ENCODE results near the gene IL17B.

IL17B gene

DNA sequence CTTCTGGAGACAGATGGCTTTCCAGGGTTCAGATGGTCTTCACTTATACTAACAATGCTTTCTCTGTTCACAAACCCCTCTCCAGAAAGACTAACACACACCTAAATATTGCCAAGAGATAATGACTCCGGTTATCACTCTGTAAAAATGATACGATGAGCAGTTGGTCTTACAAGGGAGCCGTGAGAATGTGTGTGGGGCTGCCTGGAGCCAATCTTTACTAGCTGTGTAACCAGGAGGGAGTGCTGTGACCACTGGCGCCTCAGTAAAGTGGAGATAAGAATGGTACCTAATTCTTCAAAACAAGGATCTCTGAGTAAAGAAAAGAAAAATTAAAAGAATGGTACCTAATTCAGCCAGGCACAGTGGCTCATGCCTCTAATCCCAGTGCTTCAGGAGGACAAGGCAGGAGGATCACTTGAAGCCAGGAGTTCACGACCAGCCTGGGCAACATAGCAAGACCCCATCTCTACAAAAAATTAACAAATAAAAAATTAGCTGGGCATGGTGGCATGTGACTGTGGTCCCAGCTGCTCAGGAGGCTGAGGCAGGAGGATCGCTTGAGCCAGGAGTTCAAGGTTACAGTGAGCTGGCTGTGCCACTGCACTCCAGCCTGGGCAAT, 39.9 kb upstream of the IL17B start:
- no peak for DNase-seq (ENCODE audit: low spot score)
- no peaks in the 10 kb centered on the region for H3K4me1 ChIP-seq (ENCODE audit: insufficient read depth, poor library complexity, severe bottlenecking)
- no peak overlapping the region for H3K27ac ChIP-seq (ENCODE audit: poor library complexity, severe bottlenecking)
- H3K36me3 ChIP-seq (ENCODE audit: low read depth), result no peaks in the 10 kb centered on the region
- H3K27me3 ChIP-seq (ENCODE audit: insufficient read depth, poor library complexity, severe bottlenecking), result no peaks in the 10 kb centered on the region
- TF ChIP-seq, protein P1, sequence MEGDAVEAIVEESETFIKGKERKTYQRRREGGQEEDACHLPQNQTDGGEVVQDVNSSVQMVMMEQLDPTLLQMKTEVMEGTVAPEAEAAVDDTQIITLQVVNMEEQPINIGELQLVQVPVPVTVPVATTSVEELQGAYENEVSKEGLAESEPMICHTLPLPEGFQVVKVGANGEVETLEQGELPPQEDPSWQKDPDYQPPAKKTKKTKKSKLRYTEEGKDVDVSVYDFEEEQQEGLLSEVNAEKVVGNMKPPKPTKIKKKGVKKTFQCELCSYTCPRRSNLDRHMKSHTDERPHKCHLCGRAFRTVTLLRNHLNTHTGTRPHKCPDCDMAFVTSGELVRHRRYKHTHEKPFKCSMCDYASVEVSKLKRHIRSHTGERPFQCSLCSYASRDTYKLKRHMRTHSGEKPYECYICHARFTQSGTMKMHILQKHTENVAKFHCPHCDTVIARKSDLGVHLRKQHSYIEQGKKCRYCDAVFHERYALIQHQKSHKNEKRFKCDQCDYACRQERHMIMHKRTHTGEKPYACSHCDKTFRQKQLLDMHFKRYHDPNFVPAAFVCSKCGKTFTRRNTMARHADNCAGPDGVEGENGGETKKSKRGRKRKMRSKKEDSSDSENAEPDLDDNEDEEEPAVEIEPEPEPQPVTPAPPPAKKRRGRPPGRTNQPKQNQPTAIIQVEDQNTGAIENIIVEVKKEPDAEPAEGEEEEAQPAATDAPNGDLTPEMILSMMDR (IDR thresholded peaks at IDR 0.05; ENCODE audit: poor library complexity, severe bottlenecking), result no peak
- no peak overlapping the region for H3K4me3 ChIP-seq (ENCODE audit: severe bottlenecking)
- ATAC-seq (ENCODE audit: low read depth), result no peak
- H3K9me3 ChIP-seq (ENCODE audit: severe bottlenecking), result no peaks in the 10 kb centered on the region

DNA sequence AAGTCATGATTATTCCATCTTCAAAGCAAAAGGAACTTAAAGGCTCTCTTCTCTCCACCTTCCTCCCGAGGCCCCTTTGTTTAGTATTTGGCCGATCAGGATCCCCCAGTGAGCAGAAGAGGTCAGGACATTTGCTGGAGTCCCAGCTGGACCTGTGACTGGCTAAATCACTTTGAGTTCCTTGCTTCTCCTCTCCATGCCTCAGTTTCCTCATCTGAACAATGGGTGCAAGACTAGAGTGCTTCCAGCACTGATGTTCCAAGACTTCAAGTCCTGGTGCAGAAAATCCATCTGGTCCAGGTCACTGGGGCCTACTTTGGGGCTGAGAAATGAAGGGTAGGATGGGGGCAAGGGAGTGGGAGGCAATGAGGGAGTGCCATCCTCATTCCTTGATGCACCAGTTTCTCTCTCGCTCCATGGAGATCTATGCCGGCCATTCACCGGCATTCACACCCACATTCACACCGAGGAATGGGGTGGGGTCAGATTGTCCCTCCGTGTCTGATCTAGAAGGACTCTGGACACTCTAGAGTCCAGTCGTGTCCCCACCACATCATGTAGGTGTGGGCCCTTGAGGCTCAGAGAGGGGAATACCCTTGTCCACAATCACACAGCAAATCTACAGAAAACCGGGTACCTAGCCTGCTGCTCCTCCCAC, 38.7 kb upstream of the IL17B start:
- Histone ChIP-seq H3K9me3 (ENCODE audit: severe bottlenecking) (no peaks in the 10 kb centered on the region), H3K27ac (ENCODE audit: poor library complexity, severe bottlenecking) (no peak overlapping the region), H3K4me1 (ENCODE audit: insufficient read depth, poor library complexity, severe bottlenecking) (no peaks in the 10 kb centered on the region), H3K4me3 (ENCODE audit: severe bottlenecking) (no peak overlapping the region), H3K27me3 (ENCODE audit: insufficient read depth, poor library complexity, severe bottlenecking) (no peaks in the 10 kb centered on the region), H3K36me3 (ENCODE audit: low read depth) (no peaks in the 10 kb centered on the region)
- DNase-seq (ENCODE audit: low spot score), result no peak
- no peak for ATAC-seq (ENCODE audit: low read depth)
- TF ChIP-seq, protein P1 (IDR thresholded peaks at IDR 0.05; ENCODE audit: poor library complexity, severe bottlenecking), result no peak

DNA sequence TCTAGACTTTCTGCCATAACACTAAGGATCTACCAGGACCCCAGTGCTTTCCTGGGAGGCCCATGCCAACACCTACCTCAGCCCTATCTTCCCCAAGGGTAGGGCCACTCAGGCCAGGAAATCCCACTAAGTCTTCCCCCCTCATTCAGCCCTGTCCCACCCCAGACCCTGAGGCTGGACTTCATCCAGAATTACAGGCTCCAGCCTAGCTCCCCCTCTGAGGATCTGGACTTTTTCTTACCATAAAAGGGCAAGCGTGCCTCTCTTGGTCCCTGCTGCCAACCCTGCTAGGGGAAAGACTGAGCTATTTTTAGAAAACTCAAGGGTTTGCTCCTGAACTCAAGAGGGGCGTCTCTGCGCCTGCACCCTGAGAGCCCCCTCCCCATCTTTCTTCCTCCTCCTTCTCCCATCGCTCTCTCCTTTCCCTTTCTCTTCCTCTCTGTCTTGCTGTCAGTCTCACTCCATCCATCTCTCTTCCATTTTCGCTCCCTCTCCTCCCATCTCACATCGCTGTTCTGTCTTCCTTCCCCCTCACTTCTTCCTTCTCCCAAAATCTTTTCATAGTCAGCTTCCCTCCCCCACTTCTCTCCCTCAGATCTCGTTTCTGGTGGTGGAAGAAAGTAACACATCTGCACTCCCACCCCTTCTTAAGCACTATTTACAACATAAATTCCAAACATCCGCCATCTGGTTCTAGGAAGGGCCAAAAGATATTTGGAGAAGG, 38.1 kb upstream of the IL17B start:
- no peaks in the 10 kb centered on the region for H3K36me3 ChIP-seq (ENCODE audit: low read depth)
- no peak overlapping the region for H3K27ac ChIP-seq (ENCODE audit: poor library complexity, severe bottlenecking)
- H3K4me1 ChIP-seq (ENCODE audit: insufficient read depth, poor library complexity, severe bottlenecking), result no peaks in the 10 kb centered on the region
- H3K4me3 ChIP-seq (ENCODE audit: severe bottlenecking), result no peak overlapping the region
- no peaks in the 10 kb centered on the region for H3K9me3 ChIP-seq (ENCODE audit: severe bottlenecking)
- ATAC-seq (ENCODE audit: low read depth), result no peak
- no peaks in the 10 kb centered on the region for H3K27me3 ChIP-seq (ENCODE audit: insufficient read depth, poor library complexity, severe bottlenecking)
- TF ChIP-seq, protein P1 (IDR thresholded peaks at IDR 0.05; ENCODE audit: poor library complexity, severe bottlenecking), result no peak
- DNase-seq (ENCODE audit: low spot score), result no peak

- no peak for ATAC-seq (ENCODE audit: low read depth)
- Histone ChIP-seq H3K9me3 (ENCODE audit: severe bottlenecking) (no peaks in the 10 kb centered on the region), H3K27me3 (ENCODE audit: insufficient read depth, poor library complexity, severe bottlenecking) (no peaks in the 10 kb centered on the region), H3K4me1 (ENCODE audit: insufficient read depth, poor library complexity, severe bottlenecking) (no peaks in the 10 kb centered on the region), H3K36me3 (ENCODE audit: low read depth) (no peaks in the 10 kb centered on the region), H3K27ac (ENCODE audit: poor library complexity, severe bottlenecking) (no peak overlapping the region), H3K4me3 (ENCODE audit: severe bottlenecking) (no peak overlapping the region)
- DNase-seq (ENCODE audit: low spot score), result no peak
- TF ChIP-seq, protein P1 (IDR thresholded peaks at IDR 0.05; ENCODE audit: poor library complexity, severe bottlenecking), result no peak
Measured at GRCh38 chr5:149415066-149415967, 36.2 kb upstream of the IL17B start.

Measured in RWPE2 (cell line).